HG03095 (cell line): Measurements from ENCODE around the gene GFOD1.
"Not testable (repeated sequence)": the region's sequence is repeated elsewhere in the genome, so short reads cannot be mapped to it uniquely, and the experiment has no call there.

ENCODE experiments used
- ATAC-seq: cut with Tn5 transposase; IDR thresholded peaks from one replicate; pipeline ENCODE4 v1.9.1; 2021; ENCODE audit warnings: moderate library complexity; ENCODE audit not compliant: unreplicated experiment

GFOD1 gene

GRCh38 chr6:13407709-13408695, 79.4 kb downstream of the GFOD1 start:
- no peak for ATAC-seq

- ATAC-seq = no peak
These were observed 80.1 kb downstream of the GFOD1 start for GRCh38 chr6:13407368-13407708.

DNA sequence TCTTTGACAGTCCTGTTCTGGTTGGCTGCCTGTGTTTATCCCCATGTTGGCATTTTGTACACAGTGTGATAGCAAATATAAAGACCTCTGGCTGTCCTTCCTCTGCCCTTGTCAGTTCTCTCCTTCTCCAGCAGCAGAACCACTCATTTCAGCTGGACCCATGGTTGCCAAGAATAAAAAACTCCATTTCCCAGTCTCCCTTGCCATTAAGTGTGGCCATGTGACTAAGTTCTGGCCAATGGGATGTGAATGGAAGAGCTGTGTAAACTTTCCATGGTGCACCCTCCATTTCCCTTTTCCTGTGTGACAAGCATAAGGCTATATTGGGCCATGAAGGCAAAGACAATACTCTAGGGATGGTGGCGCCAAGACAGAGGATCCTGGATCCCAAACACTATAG, 80.6 kb downstream of the GFOD1 start:
- ATAC-seq = no peak

GRCh38 chr6:13405961-13406477, 81.4 kb downstream of the GFOD1 start:
- ATAC-seq = no peak

- no peak for ATAC-seq
These were observed 82.5 kb downstream of the GFOD1 start for GRCh38 chr6:13404892-13405254.

DNA sequence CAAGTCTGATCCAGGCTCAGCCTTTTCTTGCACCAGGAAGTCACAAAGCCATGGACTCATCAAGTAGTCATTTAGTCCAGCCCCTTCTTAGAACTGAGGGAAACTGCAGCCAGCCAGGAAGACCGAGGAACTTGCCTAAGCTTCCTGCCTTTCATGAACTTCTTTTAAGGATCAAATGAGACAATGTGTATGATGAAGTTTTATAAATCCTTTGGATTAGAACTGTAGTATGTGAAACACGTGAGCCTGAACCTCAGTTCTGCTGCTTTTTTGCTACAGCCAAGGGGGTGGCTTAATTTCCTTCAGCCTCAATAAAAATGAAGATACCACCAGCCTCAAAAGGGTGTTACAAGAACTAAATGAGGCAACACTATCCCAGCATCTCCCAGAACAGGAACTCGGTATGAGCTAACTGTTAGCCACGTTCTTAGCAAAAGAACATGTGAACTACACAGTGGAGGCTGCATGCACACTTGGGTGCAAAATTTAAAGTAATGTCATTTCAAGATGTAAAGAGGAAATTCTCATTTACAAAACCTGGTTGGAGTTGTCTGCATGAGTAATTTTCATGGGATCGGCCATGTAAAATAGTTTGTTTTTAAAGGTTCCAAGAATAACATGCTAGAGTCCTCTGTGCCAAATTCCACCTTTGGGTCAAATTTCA, 83.0 kb downstream of the GFOD1 start:
- no peak for ATAC-seq

DNA sequence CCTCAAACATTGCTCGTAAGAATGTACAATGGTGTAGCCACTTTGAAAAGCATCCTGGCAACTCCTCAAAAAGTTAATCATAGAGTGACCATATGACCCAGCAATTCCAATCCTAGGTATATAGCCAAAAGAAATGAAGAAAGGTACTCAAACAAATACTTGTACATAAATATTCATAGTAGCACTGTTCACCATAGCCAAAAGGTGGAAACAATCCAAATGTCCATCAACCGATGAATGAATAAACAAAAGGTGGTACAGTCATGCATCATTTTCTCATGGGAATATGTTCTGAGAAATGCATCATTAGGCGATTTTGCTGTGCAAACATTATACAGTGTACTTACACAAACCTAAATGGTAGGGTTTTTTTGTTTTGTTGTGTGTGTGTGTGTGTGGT, 84.7 kb downstream of the GFOD1 start:
- no peak for ATAC-seq

DNA sequence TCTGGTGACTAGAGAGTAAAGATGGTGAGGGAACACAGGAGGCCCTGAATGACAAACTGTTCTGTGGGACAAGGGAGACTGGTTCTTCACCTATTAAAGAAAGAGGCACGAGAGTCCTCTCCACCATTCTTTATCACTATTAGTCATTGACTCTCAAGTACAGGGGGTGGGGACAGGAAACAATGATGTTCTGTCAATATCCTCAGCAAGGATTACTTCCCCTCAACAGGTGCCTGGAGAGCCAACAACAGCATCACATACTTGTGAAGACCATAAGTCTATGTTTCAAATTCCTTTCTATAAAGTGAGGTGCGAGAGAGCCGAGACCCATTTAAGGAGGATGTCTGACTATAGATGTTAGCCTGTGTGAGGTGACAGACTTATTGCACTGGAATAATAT, 86.6 kb downstream of the GFOD1 start:
- ATAC-seq = peak; percentile 42

DNA sequence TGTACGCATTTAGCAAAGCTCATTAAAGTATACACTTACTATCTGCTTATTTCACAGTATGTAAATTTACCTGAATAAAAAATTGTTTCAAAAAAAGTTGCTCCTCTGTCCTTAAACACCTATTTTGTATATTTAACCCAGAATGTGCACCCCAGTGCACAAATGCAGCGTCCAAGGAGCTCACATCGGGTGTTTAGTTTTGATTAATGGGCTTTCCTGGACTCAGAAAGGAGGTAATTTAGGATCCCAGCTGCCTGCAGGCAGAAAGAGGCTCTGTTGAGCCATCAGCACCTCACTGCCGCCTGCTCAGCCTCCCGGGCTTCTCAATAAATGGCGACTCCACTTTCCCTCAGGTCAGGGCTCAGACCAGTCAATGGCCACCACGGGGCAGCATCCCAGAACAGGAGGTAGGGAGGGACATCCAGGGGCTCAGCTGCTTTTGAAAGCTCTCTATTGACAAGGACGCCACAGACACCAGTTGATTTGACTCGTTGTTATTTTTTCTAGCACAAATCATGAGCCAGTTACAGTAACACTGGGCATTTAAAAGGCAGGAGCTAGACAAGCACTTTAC, 88.9 kb downstream of the GFOD1 start:
- ATAC-seq = no peak

DNA sequence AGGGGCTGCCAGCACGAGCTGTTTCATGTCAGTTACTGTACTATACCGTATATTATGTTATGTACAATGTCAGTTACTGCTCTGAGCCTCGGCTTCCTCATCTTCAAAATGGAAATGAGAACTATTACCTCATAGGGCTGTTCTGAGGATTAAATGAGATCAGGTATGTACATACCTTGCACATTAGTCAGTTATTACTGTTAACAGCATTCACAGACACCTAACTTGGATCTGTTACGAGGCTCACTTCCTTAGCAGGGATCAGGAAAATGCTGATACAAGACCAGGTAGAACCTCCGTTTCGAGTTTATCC, 89.4 kb downstream of the GFOD1 start:
- ATAC-seq = no peak

DNA sequence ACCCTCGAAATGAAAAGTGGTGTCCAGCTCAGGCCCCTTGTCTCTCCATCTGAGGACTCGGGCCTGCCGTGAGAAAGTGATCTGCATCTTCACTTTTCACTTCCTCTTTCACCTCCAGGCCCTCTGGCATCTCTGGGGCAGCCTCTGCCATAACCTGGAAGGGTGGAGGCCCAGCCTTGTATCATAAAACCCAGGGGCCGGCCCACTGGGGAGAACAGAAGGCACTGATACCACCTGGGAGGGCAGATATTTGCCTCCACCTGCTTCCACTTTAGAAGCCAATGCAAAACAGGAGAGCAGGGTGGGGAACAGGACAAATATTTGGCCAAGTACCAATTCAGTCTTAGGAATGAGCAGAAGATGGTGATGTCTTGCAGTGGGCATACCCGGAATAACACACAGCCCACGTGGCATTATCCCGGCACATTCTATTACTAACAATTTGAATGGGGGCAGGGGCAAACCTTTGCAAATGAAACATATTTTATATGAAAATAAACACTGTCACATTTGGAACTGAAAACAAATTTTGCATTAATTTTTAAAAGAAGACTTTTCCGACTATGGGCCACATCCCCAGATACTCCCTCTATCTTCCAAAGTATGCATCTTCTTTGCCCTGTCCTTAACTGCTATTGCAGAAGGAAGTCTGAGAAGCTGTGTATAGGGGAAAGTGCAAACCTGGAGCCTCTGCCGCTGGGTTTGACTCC, 89.9 kb downstream of the GFOD1 start:
- ATAC-seq = peak; percentile 72

GRCh38 chr6:13396241-13396792, 91.1 kb downstream of the GFOD1 start:
- ATAC-seq = no peak

- no peak for ATAC-seq
These were observed 91.8 kb downstream of the GFOD1 start for GRCh38 chr6:13395272-13396237.

- no peak for ATAC-seq
These were observed 94.9 kb downstream of the GFOD1 start for GRCh38 chr6:13392462-13392861.

- ATAC-seq = no peak
These were observed 95.9 kb downstream of the GFOD1 start for GRCh38 chr6:13391537-13391936.

DNA sequence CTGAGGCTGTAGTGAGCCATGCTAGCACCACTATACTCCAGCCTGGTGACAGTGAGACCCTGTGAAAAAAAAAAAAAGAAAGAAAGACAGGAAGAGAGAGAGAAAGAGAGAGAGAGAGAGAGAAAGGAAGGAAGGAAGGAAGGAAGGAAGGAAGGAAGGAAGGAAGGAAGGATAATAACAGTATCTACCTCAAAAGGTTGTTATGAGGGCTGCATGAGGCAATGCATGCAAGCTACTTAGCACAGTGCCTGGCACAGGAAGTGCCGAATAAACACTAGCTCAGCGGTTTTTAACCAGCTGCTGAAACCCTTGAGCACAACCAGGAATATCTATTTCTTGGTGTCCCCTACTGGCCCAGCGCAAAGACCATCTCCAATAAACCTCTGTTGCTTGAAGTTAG, 96.7 kb downstream of the GFOD1 start:
- no peak for ATAC-seq

- not testable (repeated sequence) for ATAC-seq
These were observed 98.2 kb downstream of the GFOD1 start for GRCh38 chr6:13389237-13389636.

DNA sequence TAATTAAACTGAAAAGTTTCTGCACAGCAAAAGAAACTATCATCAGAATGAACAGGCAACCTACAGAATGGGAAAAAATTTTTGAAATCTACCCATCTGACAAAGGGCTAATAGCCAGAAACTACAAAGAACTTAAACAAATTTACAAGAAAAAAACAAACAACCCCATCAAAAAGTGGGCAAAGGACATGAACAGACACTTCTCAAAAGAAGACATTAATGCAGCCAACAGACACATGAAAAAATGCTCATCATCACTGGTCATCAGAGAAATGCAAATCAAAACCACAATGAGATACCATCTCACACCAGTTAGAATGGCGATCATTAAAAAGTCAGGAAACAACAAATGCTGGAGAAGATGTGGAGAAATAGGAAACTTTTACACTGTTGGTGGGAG, 98.6 kb downstream of the GFOD1 start:
- not testable (repeated sequence) for ATAC-seq

GRCh38 chr6:13384966-13385365, 102.4 kb downstream of the GFOD1 start:
- ATAC-seq = no peak

GRCh38 chr6:13384506-13384905, 102.9 kb downstream of the GFOD1 start:
- ATAC-seq = no peak
